GM23248 (cell line): ENCODE data around the gene PNMA1. TPM values are rescaled to one million over a fixed set of nuclear protein-coding genes. Genes with fewer than 3 reads are reported as not detected.

Experiments
- DNase-seq: peaks from one replicate; pipeline ENCODE4 v3.0.0-alpha.2; 2015
- H2AFZ ChIP-seq: fragments of 200-600 bp; sonication (generic); 2 replicates; pipeline ENCODE4 v1.6.1; 2016; ENCODE audit warnings: antibody characterized with exemption
- H3F3A ChIP-seq: fragments of 200-600 bp; sonication (generic); 2 replicates; pipeline ENCODE4 v1.6.1; 2016; ENCODE audit warnings: mild to moderate bottlenecking, antibody characterized with exemption, mixed run types; ENCODE audit not compliant: insufficient read depth
- H3K27ac ChIP-seq: fragments of 200-600 bp; sonication (generic); 2 replicates; pipeline ENCODE4 v1.5.1; 2016; ENCODE audit warnings: mild to moderate bottlenecking
- H3K27me3 ChIP-seq: fragments of 200-600 bp; sonication (generic); replicated peaks from 2 replicates; pipeline ENCODE4 v1.6.1; 2016; ENCODE audit warnings: mild to moderate bottlenecking; ENCODE audit not compliant: insufficient read depth
- H3K36me3 ChIP-seq: fragments of 200-600 bp; sonication (generic); 2 replicates; pipeline ENCODE4 v1.6.1; 2016; ENCODE audit warnings: low read depth, mild to moderate bottlenecking
- H3K4me1 ChIP-seq: fragments of 200-600 bp; sonication (generic); 2 replicates; pipeline ENCODE4 v1.6.1; 2016; ENCODE audit warnings: mild to moderate bottlenecking; ENCODE audit not compliant: insufficient read depth
- H3K4me2 ChIP-seq: fragments of 200-600 bp; sonication (generic); one replicate; pipeline ENCODE4 v1.6.1; 2016; ENCODE audit warnings: mild to moderate bottlenecking; ENCODE audit not compliant: unreplicated experiment
- H3K4me3 ChIP-seq: fragments of 200-600 bp; sonication (generic); 2 replicates; pipeline ENCODE4 v1.5.1; 2016; ENCODE audit warnings: mild to moderate bottlenecking
- H3K79me2 ChIP-seq: fragments of 200-600 bp; sonication (generic); 2 replicates; pipeline ENCODE4 v1.6.1; 2016; ENCODE audit warnings: mild to moderate bottlenecking; ENCODE audit not compliant: insufficient read depth
- H3K9ac ChIP-seq: fragments of 200-600 bp; sonication (generic); 2 replicates; pipeline ENCODE4 v1.6.1; 2016; ENCODE audit warnings: mild to moderate bottlenecking
- H3K9me2 ChIP-seq: fragments of 200-600 bp; sonication (generic); 2 replicates; pipeline ENCODE4 v1.6.1; 2016; ENCODE audit warnings: mixed run types, mild to moderate bottlenecking, moderate library complexity; ENCODE audit not compliant: insufficient read depth
- H3K9me3 ChIP-seq: fragments of 200-600 bp; sonication (generic); one replicate; pipeline ENCODE4 v1.6.1; 2017; ENCODE audit warnings: low read depth
- H4K20me1 ChIP-seq: fragments of 200-600 bp; sonication (generic); 2 replicates; pipeline ENCODE4 v1.6.0; 2016; ENCODE audit not compliant: insufficient read depth
- EZH2 ChIP-seq: fragments of 200-600 bp; sonication (generic); IDR thresholded peaks from 2 replicates; pipeline ENCODE4 v1.6.1; 2018; ENCODE audit warnings: antibody characterized with exemption, mild to moderate bottlenecking; ENCODE audit not compliant: insufficient read depth, poor library complexity, severe bottlenecking
- EZH2phosphoT487 ChIP-seq: fragments of 200-600 bp; sonication (generic); IDR thresholded peaks from 2 replicates; pipeline ENCODE4 v1.6.1; 2018; ENCODE audit warnings: antibody characterized with exemption, moderate library complexity, mild to moderate bottlenecking, low read depth; ENCODE audit not compliant: insufficient read depth
- WGBS, 2 experiments: methylation state at CpG; one replicate each; pipeline ENCODE4 v1.1.6; 2015 to 2017; ENCODE audit warnings: low lambda C conversion rate in 2 of 2, low coverage in 1 of 2; ENCODE audit errors: missing lambda C conversion rate in 2 of 2; 5-methylcytosine and 5-hydroxymethylcytosine counted together
- in situ Hi-C: fragments of 300-500 bp; cut with MboI; formaldehyde crosslinking; loops from 2 replicates; pipeline ENCODE4 v1.15.0; 2020
- polyA plus RNA-seq: library from polyadenylated mRNA; unstranded; fragments of >200 nt; fragmentation: Nextera tagmentation; extraction: Ambion mirVana; gene quantifications from 2 replicates; pipeline ENCODE4 v1.2.1, GENCODE V29; 2016
- total RNA-seq: library from RNA; depleted of rRNA; stranded (reverse); fragments of >200 nt; shearing (Covaris generic); gene quantifications from 2 replicates; pipeline ENCODE4 v1.2.3, GENCODE V29; 2014

PNMA1 gene
- total and polyA plus RNA-seq, 2 experiments from 2014 or later, result 14.2 to 64.7 TPM

DNA sequence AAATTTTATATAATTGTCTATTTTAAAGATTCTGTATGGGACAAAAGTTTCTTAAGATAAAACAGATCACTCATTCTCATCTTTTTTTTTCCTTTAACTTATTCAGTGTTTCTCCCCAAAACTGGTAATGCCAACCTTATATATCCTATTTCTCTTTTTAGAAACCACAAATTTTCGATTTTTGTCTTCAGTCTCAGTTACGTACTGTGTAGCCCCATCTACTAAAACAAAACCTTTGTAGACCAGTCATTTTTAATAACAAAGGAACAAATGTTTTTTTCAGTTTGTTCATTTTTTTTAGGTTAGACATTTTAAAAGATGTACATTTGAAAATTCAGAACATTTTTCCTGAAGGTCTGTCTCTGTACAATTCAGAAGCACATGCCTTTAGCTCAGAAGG lies 18.2 kb downstream of the PNMA1 start:
- DNase-seq, result no peak
- TF ChIP-seq EZH2phosphoT487 (no peak), EZH2 (no peak)
- no peaks in the 10 kb centered on the region for H3K27me3 ChIP-seq
- no peaks in the 10 kb centered on the region for H3K79me2 ChIP-seq
- peak overlapping the region; percentile 95 for H3K27ac ChIP-seq
- H3F3A ChIP-seq, result peaks cover 32% of the 10 kb centered on the region
- peak overlapping the region; percentile 28; the same call in 1 of the 2 replicates for H3K9ac ChIP-seq
- H3K4me1 ChIP-seq, result peaks cover 19% of the 10 kb centered on the region
- 94 to 99% methylated on average over 2 of the region's 2 CpGs for WGBS, 2 experiments
- H3K4me3 ChIP-seq, result no peak overlapping the region
- peak overlapping the region; percentile 75 for H3K4me2 ChIP-seq
- no peaks in the 10 kb centered on the region for H3K9me2 ChIP-seq
- peaks cover 3% of the 10 kb centered on the region; the same call in 1 of the 2 replicates for H3K36me3 ChIP-seq
- no peak overlapping the region for H2AFZ ChIP-seq
- in situ Hi-C loops, result no loop called here
- H4K20me1 ChIP-seq, result no peaks in the 10 kb centered on the region
- H3K9me3 ChIP-seq, result no peaks in the 10 kb centered on the region

DNA sequence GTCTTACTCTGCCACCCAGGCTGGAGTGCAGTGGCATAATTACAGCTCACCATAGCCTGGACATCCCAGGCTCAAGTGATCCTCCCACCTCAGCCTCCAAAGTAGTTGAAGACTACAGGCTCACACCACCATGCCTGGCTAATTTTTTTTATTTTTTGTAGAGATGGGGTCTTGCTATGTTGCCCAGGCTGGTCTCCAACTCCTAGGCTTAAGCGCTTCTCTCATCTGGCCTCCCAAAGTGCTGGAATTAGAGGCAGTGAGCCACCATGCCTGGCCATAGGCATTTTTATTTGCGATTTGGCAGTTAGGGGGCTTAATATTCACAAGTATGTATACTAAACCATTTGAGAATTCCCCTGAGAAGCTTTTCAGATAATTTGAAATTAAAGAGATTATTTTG lies 19.1 kb downstream of the PNMA1 start:
- no peak overlapping the region for H3K9ac ChIP-seq
- H3K9me2 ChIP-seq, result no peaks in the 10 kb centered on the region
- H3K36me3 ChIP-seq, result peaks cover 6% of the 10 kb centered on the region; the same call in 1 of the 2 replicates
- no peaks in the 10 kb centered on the region for H3K9me3 ChIP-seq
- H3K4me1 ChIP-seq, result peaks cover 19% of the 10 kb centered on the region
- no peak for DNase-seq
- 77 to 88% methylated on average over 2 of the region's 2 CpGs for WGBS, 2 experiments
- no peaks in the 10 kb centered on the region for H3K27me3 ChIP-seq
- H3K4me3 ChIP-seq, result no peak overlapping the region
- H4K20me1 ChIP-seq, result no peaks in the 10 kb centered on the region
- in situ Hi-C loops, result no loop called here
- no peaks in the 10 kb centered on the region for H3K79me2 ChIP-seq
- peaks cover 32% of the 10 kb centered on the region for H3F3A ChIP-seq
- no peak overlapping the region for H2AFZ ChIP-seq
- H3K27ac ChIP-seq, result no peak overlapping the region
- no peak overlapping the region for H3K4me2 ChIP-seq
- no peak for TF ChIP-seq EZH2phosphoT487
- TF ChIP-seq EZH2, result no peak

DNA sequence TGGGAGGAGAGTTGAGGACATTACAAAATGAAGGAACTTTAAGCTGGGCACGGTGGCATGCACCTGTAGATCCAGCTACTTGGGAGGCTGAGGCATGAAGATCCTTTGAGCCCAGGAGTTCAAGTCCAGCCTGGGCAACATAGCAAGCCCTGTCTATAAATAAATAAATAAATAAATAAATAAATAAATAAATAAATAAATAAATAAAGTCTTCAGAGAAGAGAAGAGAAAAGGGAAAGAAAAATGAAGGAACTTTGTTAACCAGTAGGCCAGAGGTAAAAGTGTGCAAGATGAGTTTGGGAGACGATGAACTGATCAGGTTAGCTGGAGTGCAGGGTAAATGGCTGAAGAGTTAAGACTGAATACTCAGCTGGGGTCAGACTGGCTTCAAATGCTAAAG lies 20.1 kb downstream of the PNMA1 start:
- in situ Hi-C loops, result no loop called here
- no peaks in the 10 kb centered on the region for H3K9me3 ChIP-seq

DNA sequence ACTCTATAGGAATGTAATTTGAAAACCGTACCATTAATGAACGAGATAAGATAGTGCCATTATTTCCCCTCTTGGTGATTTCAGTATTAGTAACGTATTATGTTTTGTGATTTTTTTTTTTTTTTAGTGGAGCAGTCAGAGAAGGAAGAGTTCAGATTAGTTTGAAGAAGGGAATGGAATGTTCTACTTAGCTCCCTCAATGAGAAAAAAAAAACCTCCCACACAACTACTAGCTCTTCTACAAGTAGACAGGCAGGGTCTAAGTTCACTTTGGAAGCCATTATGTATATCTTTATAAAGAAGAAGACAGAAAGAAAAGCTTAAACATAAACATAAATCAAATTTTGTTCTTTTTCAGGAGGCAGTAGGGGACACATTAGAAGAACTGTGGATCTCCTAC lies 27.3 kb downstream of the PNMA1 start:
- Histone ChIP-seq H3K79me2 (no peaks in the 10 kb centered on the region), H3F3A (no peaks in the 10 kb centered on the region), H4K20me1 (no peaks in the 10 kb centered on the region), H3K9me3 (no peaks in the 10 kb centered on the region), H3K4me1 (no peaks in the 10 kb centered on the region), H3K4me3 (no peak overlapping the region), H3K4me2 (no peak overlapping the region), H3K9ac (no peak overlapping the region), H3K9me2 (no peaks in the 10 kb centered on the region), H3K27ac (no peak overlapping the region), H3K36me3 (0 out of 2 replicates have a peak, but pooled peaks cover 3% of the 10 kb centered on the region), H2AFZ (no peak overlapping the region), H3K27me3 (no peaks in the 10 kb centered on the region)
- DNase-seq, result no peak
- in situ Hi-C loops, result no loop called here
- WGBS, 2 experiments, result 94% methylated on average over 3 of the region's 3 CpGs
- TF ChIP-seq EZH2 (no peak), EZH2phosphoT487 (no peak)

More for the DNA sequence above, 20.1 kb downstream of the PNMA1 start:
- Histone ChIP-seq H2AFZ (no peak overlapping the region), H3K9me2 (no peaks in the 10 kb centered on the region), H3K27me3 (no peaks in the 10 kb centered on the region), H3K9ac (no peak overlapping the region), H3K4me2 (no peak overlapping the region), H3K4me3 (no peak overlapping the region), H3K36me3 (peaks cover 6% of the 10 kb centered on the region; the same call in 1 of the 2 replicates), H3F3A (peaks cover 32% of the 10 kb centered on the region), H3K79me2 (no peaks in the 10 kb centered on the region), H4K20me1 (no peaks in the 10 kb centered on the region), H3K27ac (no peak overlapping the region), H3K4me1 (peaks cover 19% of the 10 kb centered on the region)
- DNase-seq, result no peak
- 99 to 100% methylated on average over 2 of the region's 2 CpGs for WGBS, 2 experiments
- TF ChIP-seq EZH2 (no peak), EZH2phosphoT487 (no peak)

DNA sequence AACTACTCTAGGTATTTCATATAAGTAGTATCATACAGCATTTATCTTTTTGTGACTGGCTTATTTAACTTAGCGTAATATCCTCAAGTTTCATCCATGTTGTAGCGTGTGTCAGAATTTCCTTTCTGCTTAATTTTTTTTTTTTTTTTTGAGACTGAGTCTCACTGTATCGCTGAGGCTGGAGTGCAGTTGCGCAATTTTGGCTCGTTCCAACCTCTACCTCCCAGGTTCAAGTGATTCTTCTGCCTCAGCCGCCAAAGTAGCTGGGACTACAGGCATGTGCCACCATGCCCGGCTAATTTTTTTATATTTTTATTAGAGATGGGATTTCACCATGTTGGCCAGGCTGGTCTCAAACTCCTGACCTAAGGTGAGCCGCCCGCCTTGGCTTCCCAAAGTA lies 28.9 kb downstream of the PNMA1 start:
- Histone ChIP-seq H4K20me1 (no peaks in the 10 kb centered on the region), H3K79me2 (no peaks in the 10 kb centered on the region), H3K9me2 (no peaks in the 10 kb centered on the region), H3K27me3 (no peaks in the 10 kb centered on the region), H3K4me3 (no peak overlapping the region), H3K9ac (no peak overlapping the region), H3F3A (no peaks in the 10 kb centered on the region), H2AFZ (no peak overlapping the region), H3K9me3 (no peaks in the 10 kb centered on the region), H3K27ac (no peak overlapping the region), H3K4me1 (no peaks in the 10 kb centered on the region), H3K36me3 (no peaks in the 10 kb centered on the region), H3K4me2 (no peak overlapping the region)
- in situ Hi-C loops, result no loop called here
- DNase-seq, result no peak
- TF ChIP-seq EZH2phosphoT487 (no peak), EZH2 (no peak)
- 89% methylated on average over 9 of the region's 9 CpGs for WGBS, 2 experiments
